SH-SY5Y (cell line): Measurements from ENCODE around the gene CTNNA3.

Experiments used
- GATA2 ChIP-seq: IDR thresholded peaks from 2 replicates; pipeline ENCODE4 v1.6.1; 2011; ENCODE audit warnings: mild to moderate bottlenecking, low read depth, low read length
- GATA3 ChIP-seq: IDR thresholded peaks from 2 replicates; pipeline ENCODE4 v1.6.1; 2011; ENCODE audit warnings: low read depth, mild to moderate bottlenecking, low read length, moderate library complexity

DNA sequence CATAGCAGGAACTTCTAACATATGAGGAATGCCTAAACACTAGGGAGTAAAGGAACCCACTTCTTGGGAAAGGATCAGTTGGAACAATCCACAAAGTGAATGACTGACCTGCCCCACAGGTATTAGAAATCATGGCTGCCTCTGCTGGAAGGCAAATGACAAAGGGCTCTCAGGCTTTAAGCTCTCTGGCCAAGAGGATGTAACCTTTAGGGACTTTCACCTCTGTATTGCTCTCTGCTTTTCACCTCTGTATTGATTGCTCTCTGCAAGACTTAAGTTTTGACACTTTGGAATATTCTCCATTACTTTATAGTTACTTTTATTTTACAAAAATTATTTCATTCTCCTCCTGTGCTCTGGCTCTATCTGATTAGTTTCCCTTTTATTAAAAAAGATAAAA lies 522.2 kb downstream of the CTNNA3 start:
- TF ChIP-seq GATA2 (no peak), GATA3 (no peak)
